Loucy (cell line): ENCODE measurements around the gene PTGES.
A peak's percentile ranks its signal among the peaks of the same experiment; 100 is the strongest.
"Not testable (repeated sequence)": the region's sequence is repeated elsewhere in the genome, so short reads cannot be mapped to it uniquely, and the experiment has no call there.

ENCODE experiments used
- H2AFZ ChIP-seq: fragments of 200-600 bp; sonication (generic); 2 replicates; pipeline ENCODE4 v1.6.0; 2016; ENCODE audit warnings: antibody characterized with exemption, mild to moderate bottlenecking, low read length, moderate library complexity
- H3F3A ChIP-seq: fragments of 200-600 bp; 2 replicates; pipeline ENCODE4 v1.6.0; 2016; ENCODE audit warnings: antibody characterized with exemption, low read depth, mild to moderate bottlenecking
- H3K27me3 ChIP-seq: fragments of 200-600 bp; sonication (generic); 2 replicates; pipeline ENCODE4 v1.6.1; 2014; ENCODE audit warnings: low read length, mild to moderate bottlenecking; ENCODE audit not compliant: insufficient read depth, poor library complexity, severe bottlenecking
- H3K36me3 ChIP-seq: fragments of 200-600 bp; sonication (generic); 2 replicates; pipeline ENCODE4 v1.6.1; 2016; ENCODE audit warnings: low read length; ENCODE audit not compliant: insufficient read depth
- H3K4me1 ChIP-seq: fragments of 200-600 bp; sonication (generic); 2 replicates; pipeline ENCODE4 v1.5.1; 2014; ENCODE audit warnings: low read length, mild to moderate bottlenecking; ENCODE audit not compliant: insufficient read depth, poor library complexity, severe bottlenecking
- H3K4me2 ChIP-seq: fragments of 200-600 bp; sonication (generic); 2 replicates; pipeline ENCODE4 v1.6.0; 2014; ENCODE audit warnings: antibody characterized with exemption, low read length, low read depth, mild to moderate bottlenecking; ENCODE audit not compliant: poor library complexity, severe bottlenecking
- H3K4me3 ChIP-seq: fragments of 200-600 bp; sonication (generic); 2 replicates; pipeline ENCODE4 v1.5.1; 2014; ENCODE audit warnings: low read length, mild to moderate bottlenecking, mixed read lengths; ENCODE audit not compliant: poor library complexity, severe bottlenecking
- H3K79me2 ChIP-seq: fragments of 200-600 bp; sonication (generic); 2 replicates; pipeline ENCODE4 v1.6.1; 2014; ENCODE audit warnings: low read length; ENCODE audit not compliant: insufficient read depth
- H3K9ac ChIP-seq: fragments of 200-600 bp; sonication (generic); 2 replicates; pipeline ENCODE4 v1.6.0; 2014; ENCODE audit warnings: mild to moderate bottlenecking, low read depth, low read length, moderate library complexity; ENCODE audit not compliant: poor library complexity, severe bottlenecking
- H3K9me2 ChIP-seq: fragments of 200-600 bp; sonication (generic); replicated peaks from 2 replicates; pipeline ENCODE4 v1.6.1; 2016; ENCODE audit warnings: low read depth, low read length, mixed read lengths
- H3K9me3 ChIP-seq: fragments of 200-600 bp; sonication (generic); 2 replicates; pipeline ENCODE4 v1.6.1; 2014; ENCODE audit warnings: mild to moderate bottlenecking, antibody characterized with exemption, low read length, low read depth; ENCODE audit not compliant: insufficient read depth
- H4K20me1 ChIP-seq: fragments of 200-600 bp; sonication (generic); 2 replicates; pipeline ENCODE4 v1.6.0; 2014; ENCODE audit warnings: antibody characterized with exemption, low read length, mild to moderate bottlenecking; ENCODE audit not compliant: insufficient read depth, poor library complexity, severe bottlenecking
- CTCF ChIP-seq: fragments of 200-600 bp; sonication (generic); conservative IDR thresholded peaks from 2 replicates; pipeline ENCODE4 v1.5.1; 2014; ENCODE audit warnings: mild to moderate bottlenecking, antibody characterized with exemption, low read length
- EZH2phosphoT487 ChIP-seq: fragments of 200-600 bp; IDR thresholded peaks from 2 replicates; pipeline ENCODE4 v1.6.1; 2018; ENCODE audit warnings: antibody characterized with exemption, mild to moderate bottlenecking, moderate library complexity, borderline replicate concordance

Gene PTGES

DNA sequence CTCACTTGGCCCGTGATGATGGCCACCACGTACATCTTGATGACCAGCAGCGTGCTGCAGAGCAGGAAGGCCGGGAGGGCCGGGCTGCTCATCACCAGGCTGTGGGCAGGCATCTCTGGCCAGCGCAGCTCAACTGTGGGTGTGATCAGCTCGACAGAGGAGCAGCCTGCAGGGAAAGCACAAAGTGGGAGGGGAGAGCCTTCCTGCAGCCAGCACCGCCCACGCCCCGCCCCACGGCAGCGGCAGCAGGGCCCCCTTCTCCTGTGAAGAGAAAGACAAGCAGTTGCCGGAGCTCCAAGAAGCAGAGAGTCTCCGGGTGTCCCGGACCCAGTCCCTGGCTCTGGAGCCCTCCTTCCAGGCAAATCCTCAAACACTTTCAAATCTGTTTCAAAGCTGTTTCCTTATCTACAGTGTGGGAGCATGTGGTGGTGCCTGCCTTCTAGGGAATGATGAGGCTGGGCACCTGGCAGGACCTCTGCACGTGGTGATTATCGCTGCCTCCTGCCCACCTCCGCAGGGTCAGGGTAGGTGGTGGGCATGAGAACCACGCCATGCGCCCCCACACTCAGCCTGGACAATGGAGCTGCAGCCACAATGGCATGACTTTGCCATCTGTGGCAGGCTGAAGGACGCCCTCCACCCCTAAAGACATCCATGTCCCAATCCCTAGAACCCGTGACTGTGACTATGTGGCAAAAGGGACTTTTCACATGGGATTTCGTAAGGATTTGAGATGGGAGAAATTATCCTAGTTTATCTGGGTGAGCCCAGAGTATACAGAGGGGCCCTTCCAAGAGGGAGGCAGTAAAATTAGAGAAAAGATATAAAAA lies at the start of gene PTGES:
Gene PTGES, minus strand, starts transcription at position 143 of the 830 bp plus-strand sequence. Its CDS starts 30 bp downstream, at position 113.
- Histone ChIP-seq H3K9ac (no peak within 1 kb of the TSS), H3K4me3 (peak within 1 kb of the TSS; percentile 31)
- no peak for TF ChIP-seq CTCF

DNA sequence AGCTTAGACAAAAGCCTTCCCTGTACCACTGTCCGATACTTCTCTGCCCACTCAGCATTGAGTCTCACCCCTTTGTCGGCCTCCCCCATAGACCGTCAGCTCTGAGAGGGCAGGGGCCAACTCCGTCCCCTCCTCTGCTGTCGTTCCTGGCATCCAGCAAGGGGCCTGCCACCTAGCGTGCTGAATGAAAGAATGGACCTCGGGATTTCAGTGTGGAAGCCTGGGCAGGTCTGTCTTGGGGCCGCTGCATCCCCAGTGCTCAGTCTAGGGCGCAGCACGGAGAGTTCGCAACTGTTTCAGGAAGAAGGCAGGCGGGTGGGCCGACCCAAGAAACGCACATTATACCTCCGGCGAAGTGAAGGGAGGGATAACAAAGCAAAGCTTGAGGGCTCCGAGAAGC lies 48.7 kb upstream of the PTGES start:
- Histone ChIP-seq H3K9me2 (no peaks in the 10 kb centered on the region), H4K20me1 (peaks cover 7% of the 10 kb centered on the region), H2AFZ (no peak overlapping the region), H3K9ac (no peak overlapping the region), H3K27me3 (no peaks in the 10 kb centered on the region), H3K4me3 (no peak overlapping the region), H3K4me1 (peaks cover 5% of the 10 kb centered on the region), H3K9me3 (no peaks in the 10 kb centered on the region), H3F3A (no peaks in the 10 kb centered on the region), H3K79me2 (peaks cover 17% of the 10 kb centered on the region), H3K36me3 (no peaks in the 10 kb centered on the region), H3K4me2 (no peak overlapping the region)
- TF ChIP-seq CTCF (no peak), EZH2phosphoT487 (no peak)

More for the DNA sequence above, at the start of gene PTGES:
- Histone ChIP-seq H3F3A (no peaks in the 10 kb centered on the region), H3K79me2 (no peaks in the 10 kb centered on the region), H3K4me2 (peak within 1 kb of the TSS; percentile 56), H3K9me2 (no peaks in the 10 kb centered on the region), H3K4me1 (no peaks in the 10 kb centered on the region), H3K27me3 (no peaks in the 10 kb centered on the region), H4K20me1 (no peaks in the 10 kb centered on the region), H3K36me3 (no peaks in the 10 kb centered on the region), H2AFZ (no peak within 1 kb of the TSS), H3K9me3 (no peaks in the 10 kb centered on the region)

DNA sequence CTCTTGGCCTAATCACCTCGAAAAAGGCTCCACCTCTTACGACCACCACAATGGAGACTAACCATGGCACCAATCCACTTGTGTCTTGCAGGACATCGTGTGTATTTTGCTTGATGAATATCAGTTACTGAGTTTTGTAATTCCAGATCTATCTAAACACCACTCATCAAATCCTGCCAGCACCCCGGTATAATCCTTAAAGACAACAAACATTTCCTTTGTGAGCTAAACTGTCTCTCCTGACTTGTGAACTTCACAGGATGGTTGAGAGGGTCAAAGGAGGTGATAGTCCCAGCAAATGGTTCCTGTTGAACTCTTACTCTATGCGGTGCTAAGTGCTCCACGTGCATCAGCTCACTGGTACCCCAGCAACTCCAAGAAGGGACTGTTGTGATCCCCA lies 46.1 kb upstream of the PTGES start:
- Histone ChIP-seq H3K27me3 (no peaks in the 10 kb centered on the region), H3K9ac (no peak overlapping the region), H2AFZ (no peak overlapping the region), H4K20me1 (peaks cover 5% of the 10 kb centered on the region), H3K4me2 (no peak overlapping the region), H3K4me1 (peaks cover under 1% of the 10 kb centered on the region), H3K9me3 (no peaks in the 10 kb centered on the region), H3K36me3 (no peaks in the 10 kb centered on the region), H3K79me2 (peaks cover 9% of the 10 kb centered on the region), H3F3A (no peaks in the 10 kb centered on the region), H3K9me2 (no peaks in the 10 kb centered on the region), H3K4me3 (no peak overlapping the region)
- TF ChIP-seq EZH2phosphoT487, result no peak
- no peak for TF ChIP-seq CTCF

DNA sequence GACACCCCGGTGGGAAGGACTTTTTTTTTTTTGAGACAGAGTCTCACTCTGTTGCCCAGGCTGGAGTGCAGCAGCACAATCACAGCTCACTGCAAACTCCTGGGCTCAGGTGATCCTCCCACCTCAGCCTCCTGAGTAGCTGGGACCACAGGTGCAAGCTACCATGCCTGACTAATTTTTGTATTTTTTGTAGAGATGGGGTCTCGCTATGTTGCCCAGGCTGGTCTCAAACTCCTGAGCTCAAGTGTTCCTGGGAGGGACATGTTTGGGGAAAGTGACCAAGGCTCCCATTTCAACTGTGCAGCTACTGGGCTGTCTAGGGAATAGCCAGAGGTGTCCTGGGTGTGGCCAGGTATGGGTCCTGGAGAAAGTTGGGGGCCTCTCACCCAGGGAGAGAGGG lies 43.2 kb upstream of the PTGES start:
- not testable (repeated sequence) for H3K9me2 ChIP-seq, H3K4me2 ChIP-seq, H3K36me3 ChIP-seq, H3K9me3 ChIP-seq, H3K4me1 ChIP-seq, H3K4me3 ChIP-seq, H2AFZ ChIP-seq, H3K79me2 ChIP-seq, H3K27me3 ChIP-seq, H3F3A ChIP-seq, H3K9ac ChIP-seq, H4K20me1 ChIP-seq
